ENCODE results near the gene UPF1. TPM values are rescaled to one million over a fixed set of nuclear protein-coding genes. Genes with fewer than 3 reads are reported as not detected.

UPF1 gene
- total and polyA plus RNA-seq, 2 of the 13 experiments (the other 11 are each of a cell fraction or from before 2014, with no cell fraction given) = 16.9 to 41.8 TPM

DNA sequence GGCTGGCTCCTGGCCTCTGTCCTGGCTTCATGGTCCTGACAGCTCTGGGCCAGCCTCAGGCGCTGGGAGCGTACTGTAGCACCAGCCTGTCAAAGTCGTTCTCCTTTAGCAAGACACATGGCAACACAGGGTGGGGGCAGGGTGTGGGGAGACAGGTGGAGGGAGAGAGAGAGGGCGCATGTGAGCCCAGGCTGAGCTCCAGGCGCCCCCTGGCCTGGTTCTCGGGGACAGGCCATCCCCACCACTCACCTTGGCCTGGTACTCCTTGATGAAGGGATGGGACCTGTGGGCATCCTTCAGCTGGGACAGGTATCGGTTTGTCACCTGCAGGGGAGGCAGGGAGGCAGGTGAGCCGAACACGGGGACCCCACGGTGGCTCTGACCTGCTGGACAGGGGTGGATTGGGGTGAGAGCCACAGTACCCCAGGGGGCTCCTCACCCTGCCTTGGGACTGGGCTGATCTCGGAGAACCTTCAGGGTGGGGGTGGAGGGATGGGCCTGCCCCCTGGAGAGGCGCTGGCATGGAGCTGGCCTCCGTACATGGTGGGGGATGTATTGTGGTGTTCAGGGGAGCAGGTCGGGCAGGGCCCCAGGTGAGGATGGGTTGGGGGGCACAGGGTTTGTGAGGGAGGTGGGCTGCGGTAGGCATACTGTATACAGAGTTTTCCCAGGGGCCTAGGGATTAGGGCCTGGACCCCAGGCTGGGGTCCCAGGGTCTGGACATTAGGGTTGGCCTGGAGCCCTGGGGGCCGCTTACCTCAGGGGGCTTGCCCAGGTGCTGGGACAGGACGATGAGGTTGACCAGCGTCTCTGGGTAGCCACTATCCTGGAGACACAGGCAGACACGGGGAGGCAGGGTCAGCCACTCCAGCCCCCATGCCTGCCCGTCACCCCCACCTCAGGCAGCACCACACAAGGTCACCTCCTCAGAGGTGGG lies 68.1 kb downstream of the UPF1 start:
- H3K79me2 ChIP-seq (ENCODE audit: insufficient read depth, low read length) = no peaks in the 10 kb centered on the region
- no peaks in the 10 kb centered on the region for H3K9me3 ChIP-seq (ENCODE audit: low read length)
- in situ Hi-C loops (cut with HindIII; ENCODE audit: extremely low pct_ligation_motif_present, low pct_unique_long_range_greater_than_20kb) = loop anchor here (10.0 kb wide), 1 partner anchor 85 kb away; no protein-coding TSS in a partner anchor
- no peak overlapping the region for H3K4me3 ChIP-seq (replicated peaks in 1 of 3; ENCODE audit: insufficient read depth in 1 of 3, low read depth in 2 of 3, low read length in 3 of 3)
- BruUV-seq (replicated peaks) = no TSS peak
- 100% methylated on average over 4 of the region's 20 CpGs for WGBS (ENCODE audit: low lambda C conversion rate)
- intact Hi-C loops (cut with micrococcal nuclease; ENCODE audit: unreplicated experiment) = no loop called here
- H4K20me1 ChIP-seq (ENCODE audit: insufficient read depth, low read length) = no peaks in the 10 kb centered on the region
- ChIA-PET POLR2A (interaction anchor here (1.4 kb wide), 1 partner anchor 19 kb away, joined by 5 read pairs; the partner anchor contains the start of genes COPE and DDX49), CTCF (ENCODE audit: low intra/inter-chr PET ratio, low total read pairs) (no interaction called here)
- no peaks in the 10 kb centered on the region; a peak in 1 of 5 replicates for H3K27me3 ChIP-seq (ENCODE audit: control insufficient read depth in 1 of 2, insufficient read depth in 2 of 2, low read length in 2 of 2)
- no peak for TF ChIP-seq ZMYM4 (CRISPR knock-in tag; IDR thresholded peaks at IDR 0.05)
- TF ChIP-seq JUND (CRISPR knock-in tag; IDR thresholded peaks at IDR 0.05) = no peak
- no peak for TF ChIP-seq ZNF878 (CRISPR knock-in tag; IDR thresholded peaks at IDR 0.05)
- no peak for TF ChIP-seq ZNF510 (CRISPR knock-in tag; IDR thresholded peaks at IDR 0.05; ENCODE audit: low read depth)
- TF ChIP-seq, protein P1, sequence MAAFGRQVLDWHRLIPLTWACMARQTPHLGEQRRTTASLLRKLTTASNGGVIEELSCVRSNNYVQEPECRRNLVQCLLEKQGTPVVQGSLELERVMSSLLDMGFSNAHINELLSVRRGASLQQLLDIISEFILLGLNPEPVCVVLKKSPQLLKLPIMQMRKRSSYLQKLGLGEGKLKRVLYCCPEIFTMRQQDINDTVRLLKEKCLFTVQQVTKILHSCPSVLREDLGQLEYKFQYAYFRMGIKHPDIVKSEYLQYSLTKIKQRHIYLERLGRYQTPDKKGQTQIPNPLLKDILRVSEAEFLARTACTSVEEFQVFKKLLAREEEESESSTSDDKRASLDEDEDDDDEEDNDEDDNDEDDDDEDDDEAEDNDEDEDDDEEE (CRISPR knock-in tag; IDR thresholded peaks at IDR 0.05) = no peak
- TF ChIP-seq, protein P2, sequence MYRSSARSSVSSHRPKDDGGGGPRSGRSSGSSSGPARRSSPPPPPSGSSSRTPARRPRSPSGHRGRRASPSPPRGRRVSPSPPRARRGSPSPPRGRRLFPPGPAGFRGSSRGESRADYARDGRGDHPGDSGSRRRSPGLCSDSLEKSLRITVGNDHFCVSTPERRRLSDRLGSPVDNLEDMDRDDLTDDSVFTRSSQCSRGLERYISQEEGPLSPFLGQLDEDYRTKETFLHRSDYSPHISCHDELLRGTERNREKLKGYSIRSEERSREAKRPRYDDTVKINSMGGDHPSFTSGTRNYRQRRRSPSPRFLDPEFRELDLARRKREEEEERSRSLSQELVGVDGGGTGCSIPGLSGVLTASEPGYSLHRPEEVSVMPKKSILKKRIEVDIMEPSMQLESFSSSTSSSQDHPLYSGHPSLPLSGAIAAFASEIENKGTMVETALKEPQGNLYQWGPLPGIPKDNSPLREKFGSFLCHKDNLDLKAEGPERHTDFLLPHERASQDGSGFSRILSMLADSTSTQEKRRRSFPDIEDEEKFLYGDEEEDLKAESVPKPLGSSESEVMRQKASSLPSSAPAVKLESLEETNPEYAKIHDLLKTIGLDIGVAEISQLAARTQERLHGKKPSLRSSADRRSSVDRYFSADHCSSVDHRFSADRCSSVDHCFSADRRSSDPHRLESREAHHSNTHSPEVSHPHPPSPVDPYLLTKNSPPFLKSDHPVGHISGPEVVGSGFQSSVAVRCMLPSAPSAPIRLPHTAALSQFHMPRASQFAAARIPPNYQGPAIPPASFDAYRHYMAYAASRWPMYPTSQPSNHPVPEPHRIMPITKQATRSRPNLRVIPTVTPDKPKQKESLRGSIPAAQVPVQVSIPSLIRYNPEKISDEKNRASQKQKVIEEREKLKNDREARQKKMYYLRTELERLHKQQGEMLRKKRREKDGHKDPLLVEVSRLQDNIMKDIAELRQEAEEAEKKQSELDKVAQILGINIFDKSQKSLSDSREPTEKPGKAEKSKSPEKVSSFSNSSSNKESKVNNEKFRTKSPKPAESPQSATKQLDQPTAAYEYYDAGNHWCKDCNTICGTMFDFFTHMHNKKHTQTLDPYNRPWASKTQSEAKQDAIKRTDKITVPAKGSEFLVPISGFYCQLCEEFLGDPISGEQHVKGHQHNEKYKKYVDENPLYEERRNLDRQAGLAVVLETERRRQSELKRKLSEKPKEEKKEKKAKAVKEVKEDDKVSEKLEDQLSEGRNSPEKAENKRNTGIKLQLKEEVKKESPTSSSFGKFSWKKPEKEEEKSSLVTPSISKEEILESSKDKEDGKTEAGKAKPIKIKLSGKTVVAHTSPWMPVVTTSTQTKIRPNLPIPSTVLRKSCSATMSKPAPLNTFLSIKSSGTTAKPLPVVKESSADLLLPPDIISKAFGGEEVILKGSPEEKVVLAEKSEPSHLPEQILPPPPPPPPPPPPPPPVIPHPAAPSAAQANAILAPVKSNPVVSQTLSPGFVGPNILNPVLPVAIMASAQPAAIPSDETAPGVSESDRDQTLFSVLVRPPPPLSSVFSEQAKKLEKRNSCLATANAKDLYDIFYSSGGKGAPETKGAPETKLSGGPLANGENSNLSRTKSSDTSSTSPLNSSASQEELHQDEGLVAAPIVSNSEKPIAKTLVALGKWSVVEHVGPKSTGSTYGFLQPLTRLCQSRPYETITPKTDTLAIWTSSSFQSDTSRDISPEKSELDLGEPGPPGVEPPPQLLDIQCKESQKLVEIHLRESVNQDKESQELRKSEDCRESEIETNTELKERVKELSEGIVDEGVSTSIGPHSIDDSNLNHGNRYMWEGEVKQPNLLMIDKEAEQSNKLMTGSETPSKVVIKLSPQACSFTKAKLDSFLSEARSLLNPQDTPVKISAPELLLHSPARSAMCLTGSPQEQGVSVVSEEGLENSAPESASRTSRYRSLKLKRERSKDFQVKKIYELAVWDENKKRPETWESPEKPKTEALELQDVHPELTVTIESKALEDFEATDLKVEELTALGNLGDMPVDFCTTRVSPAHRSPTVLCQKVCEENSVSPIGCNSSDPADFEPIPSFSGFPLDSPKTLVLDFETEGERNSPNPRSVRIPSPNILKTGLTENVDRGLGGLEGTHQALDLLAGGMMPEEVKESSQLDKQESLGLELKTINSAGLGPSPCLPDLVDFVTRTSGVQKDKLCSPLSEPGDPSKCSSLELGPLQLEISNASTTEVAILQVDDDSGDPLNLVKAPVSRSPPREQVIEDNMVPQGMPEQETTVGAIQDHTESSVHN (CRISPR knock-in tag; IDR thresholded peaks at IDR 0.05) = no peak
- no peak for TF ChIP-seq ZC3H13 (CRISPR knock-in tag; IDR thresholded peaks at IDR 0.05)
- TF ChIP-seq CHD4 (IDR thresholded peaks at IDR 0.05; ENCODE audit: borderline replicate concordance, low read length) = no peak
- no peak for TF ChIP-seq PCBP2 (optimal IDR thresholded peaks at IDR 0.05; ENCODE audit: low read depth, low read length, poor library complexity, severe bottlenecking)
- peaks cover 17% of the 10 kb centered on the region for H3K4me1 ChIP-seq (ENCODE audit: insufficient read depth, low read length)
- no peak overlapping the region for H3K9ac ChIP-seq (ENCODE audit: insufficient read depth, low read depth, low read length)
- ATAC-seq (no peak), FAIRE-seq (no peak), DNase-seq (ENCODE audit: low spot score) (no peak)
- no peak overlapping the region for H3K4me2 ChIP-seq (ENCODE audit: low read depth, low read length)
- H2AFZ ChIP-seq (ENCODE audit: low read length) = no peak overlapping the region
- H3K36me3 ChIP-seq (replicated peaks in 1 of 2; ENCODE audit: control insufficient read depth in 1 of 2, insufficient read depth in 2 of 2, low read length in 2 of 2) = peaks cover 3 to 17% of the 10 kb centered on the region in 2 experiments; a peak in 3 of 5 replicates
- H3K27ac ChIP-seq (ENCODE audit: extremely low read length, insufficient read depth, low read length) = no peak overlapping the region

All from HepG2 (cell line).